Measurements from ENCODE around the gene NDUFS6.

Gene NDUFS6

GRCh38 chr5:1819458-1819857 lies 18.3 kb downstream of the NDUFS6 start:
- DNase-seq, result no peak

DNA sequence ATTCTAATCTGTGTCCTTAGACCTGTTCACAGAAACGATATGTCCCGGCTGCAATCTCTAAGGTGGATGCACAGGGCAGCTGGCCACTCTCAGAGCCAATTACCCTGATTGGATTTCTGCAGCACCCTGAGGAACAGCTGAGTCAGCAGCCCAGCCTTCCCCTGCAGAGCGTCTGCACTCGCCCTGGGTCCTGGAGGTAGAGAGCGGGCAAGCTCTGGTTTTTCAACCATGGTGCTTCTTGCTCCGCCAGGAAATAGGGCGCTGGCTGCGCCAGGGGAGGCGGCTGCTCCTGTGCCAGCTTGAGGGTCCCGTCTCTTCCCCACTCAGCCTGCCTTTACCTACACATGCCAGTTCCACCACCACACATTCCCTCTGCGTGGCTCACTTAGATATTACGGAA lies 19.2 kb downstream of the NDUFS6 start:
- DNase-seq, result no peak

DNA sequence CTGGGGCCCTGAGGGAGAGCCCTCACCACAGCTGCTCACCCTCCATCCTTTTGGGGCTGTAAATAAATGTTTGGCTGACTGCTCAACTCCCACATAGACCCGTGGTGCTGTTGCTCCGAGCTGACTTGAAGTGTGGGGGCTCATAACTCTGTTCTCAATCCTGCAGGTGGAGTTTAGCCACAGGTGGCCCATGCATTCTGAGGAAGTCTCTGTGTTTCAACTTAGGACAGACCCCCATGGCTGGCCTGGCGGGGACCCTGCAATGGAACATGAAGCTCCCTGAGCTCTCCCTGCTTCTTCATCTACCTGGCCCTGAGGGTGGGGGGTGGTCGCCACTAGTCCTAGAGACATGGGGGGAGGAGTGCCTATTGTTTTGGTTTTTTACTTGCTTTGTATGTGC lies 19.7 kb downstream of the NDUFS6 start:
- DNase-seq, result no peak

DNA sequence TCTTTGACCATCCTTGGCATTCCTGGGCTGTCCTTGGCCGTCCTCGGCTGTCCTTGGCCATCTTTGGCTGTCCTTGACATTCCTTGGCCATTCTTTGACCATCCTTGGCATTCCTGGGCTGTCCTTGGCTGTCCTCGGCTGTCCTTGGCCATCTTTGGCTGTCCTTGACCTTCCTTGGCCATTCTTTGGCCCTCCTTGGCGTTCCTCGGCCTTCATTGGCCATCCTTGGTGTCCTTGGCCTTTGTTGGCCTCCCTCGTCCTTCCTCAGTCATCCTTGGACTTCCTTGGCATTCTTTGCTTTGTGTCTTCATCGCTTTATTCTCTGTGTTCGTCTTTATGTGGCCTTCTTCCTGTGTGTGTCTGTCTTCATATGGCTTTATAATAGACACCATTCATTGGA lies 20.7 kb downstream of the NDUFS6 start:
- no peak for DNase-seq

GRCh38 chr5:1823381-1824034 lies 22.3 kb downstream of the NDUFS6 start:
- no peak for DNase-seq

- no peak for DNase-seq
These were observed 23.1 kb downstream of the NDUFS6 start for GRCh38 chr5:1824109-1824821.

DNA sequence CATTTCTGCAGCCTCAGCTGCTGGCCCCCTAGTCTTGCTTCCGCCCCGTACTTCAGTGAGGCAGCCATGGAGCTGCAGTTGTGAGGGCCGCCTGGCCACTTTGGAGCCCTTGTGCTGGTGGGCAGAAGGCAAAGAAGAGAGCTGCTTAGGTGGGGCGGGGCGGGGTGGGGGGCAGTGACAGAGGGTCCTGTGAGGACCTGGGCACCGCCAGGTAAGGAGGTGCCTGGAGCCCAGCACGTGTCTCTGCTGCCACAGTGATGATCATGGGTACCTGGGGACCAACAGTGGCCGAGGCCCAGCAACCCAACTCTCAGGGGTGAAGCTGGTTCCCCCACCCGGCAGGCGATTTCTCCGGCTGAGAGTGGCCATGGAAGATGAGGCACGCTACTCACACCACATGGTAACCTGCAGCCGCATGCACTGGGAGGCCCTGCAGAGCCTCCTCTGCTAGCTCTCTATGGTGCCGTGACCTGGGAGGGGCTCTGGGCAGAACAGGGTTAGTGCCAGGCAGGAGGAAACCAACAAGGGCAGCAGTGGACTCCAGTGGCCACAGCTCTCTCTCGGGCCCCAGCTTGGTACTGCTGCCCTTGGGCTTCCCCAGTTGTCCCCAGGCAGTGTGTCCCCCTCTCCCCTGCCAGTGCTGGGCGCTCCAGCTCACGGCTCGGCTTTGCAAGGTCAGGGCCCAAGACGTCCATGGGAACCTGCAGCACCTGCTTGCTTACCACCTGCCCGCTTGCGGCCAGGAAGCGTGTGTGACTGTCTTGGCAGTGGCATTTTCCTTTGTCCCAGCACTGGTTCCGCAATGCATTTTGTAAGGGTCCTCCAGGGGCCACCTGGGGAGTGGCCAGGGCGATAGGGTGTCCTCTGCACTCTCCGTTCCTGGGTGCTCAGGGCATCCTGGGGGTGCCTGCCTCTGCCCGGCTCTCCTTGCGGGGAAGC lies 24.0 kb downstream of the NDUFS6 start:
- no peak for DNase-seq

DNA sequence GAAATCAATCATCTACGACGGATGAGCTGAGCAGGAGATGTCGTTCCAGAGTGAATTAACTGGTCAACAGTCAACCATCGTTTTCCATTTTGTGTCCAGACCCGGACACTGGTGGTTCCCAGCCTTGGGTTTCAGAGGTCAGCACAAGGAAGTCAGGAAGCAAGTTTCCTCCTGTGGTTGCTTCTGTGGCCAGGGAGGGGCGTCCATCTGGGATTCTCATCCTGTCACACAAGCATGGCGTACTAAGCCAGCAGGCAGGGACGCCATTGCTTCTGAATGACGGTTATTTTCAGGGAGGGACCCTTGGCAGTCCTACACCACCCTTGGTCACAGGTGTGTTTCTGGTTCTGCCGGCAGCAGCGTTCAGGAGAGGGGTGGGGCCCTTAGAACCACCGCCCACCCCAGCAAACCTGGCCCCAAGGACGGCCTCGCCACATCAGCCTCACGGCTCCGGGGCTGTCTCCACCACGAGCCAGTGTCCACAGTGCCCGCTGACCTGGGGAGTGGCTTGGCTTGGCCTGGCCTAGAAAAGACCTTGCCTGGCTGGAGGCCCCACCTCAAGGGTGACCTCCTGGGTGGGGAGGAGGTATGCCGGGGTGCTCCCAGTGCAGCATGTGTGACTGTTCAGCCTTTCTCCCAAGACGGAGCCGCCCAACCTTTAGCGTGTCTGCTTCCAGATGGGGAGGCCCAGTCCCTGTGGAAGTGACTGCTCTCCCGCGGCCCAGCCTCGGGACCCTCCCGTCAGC lies 25.2 kb downstream of the NDUFS6 start:
- no peak for DNase-seq

- DNase-seq, result no peak
These were observed 26.0 kb downstream of the NDUFS6 start for GRCh38 chr5:1827025-1827885.

- no peak for DNase-seq
These were observed 26.7 kb downstream of the NDUFS6 start for GRCh38 chr5:1827886-1828397.

- DNase-seq, result no peak
These were observed 29.5 kb downstream of the NDUFS6 start for GRCh38 chr5:1830571-1831228.

DNA sequence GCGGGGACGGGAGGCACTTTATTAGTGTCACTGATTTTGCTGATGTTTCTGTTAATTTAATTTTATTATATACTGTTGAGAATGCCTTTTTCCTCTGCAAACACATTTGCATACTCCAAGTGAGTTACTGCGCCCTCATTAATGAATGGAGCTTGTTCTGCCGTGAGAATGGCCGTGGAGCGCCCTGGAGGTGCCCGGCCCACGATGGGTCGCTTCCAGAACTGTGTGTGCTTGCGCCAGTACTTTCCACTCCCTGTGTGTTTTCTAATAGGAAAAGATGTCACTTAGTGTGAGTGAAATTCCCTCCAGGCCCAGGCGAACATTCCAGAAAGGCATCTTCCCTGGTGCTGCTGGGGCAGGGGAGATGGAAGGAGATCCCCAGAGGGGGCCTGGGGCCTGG lies 30.1 kb downstream of the NDUFS6 start:
- no peak for DNase-seq

- no peak for DNase-seq
These were observed 30.6 kb downstream of the NDUFS6 start for GRCh38 chr5:1831677-1832313.

GRCh38 chr5:1832511-1833250 lies 31.5 kb downstream of the NDUFS6 start:
- no peak for DNase-seq

DNA sequence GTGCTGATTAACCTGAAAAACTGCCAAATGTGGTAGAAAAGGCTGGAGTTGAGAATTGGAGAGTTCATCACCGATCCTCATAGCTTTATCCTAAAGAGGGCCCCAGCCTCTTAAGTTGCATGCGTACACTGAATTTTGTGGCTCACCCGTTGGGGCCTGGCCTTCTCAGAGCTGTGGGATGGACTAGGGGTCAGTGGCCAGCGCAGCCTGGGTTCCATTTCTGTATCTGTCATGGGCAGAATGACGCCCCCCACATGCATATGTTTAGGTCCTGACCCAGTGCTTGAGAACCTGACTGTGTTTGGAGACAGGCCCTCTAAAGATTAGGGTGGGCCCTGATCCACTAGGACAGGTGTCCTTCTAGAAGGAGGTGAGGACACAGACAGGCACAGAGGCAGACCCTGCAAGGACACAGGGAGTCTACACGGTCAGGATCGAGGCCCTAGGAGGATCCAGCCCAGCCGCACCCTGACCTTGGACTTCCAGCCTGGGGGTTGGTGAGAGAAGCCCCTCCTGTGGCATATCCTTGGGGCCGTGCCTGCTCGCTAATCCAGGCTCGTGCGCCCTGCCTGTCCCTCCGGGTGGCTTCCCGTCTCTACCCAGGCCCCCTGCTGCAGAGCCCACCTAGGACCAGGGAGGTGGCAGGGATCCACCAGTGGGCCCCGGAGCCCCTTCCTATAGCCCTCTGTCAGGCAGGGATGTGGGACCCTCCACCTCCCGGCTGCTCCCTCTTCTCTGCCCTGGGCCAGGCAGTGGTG lies 32.2 kb downstream of the NDUFS6 start:
- DNase-seq, result no peak

DNA sequence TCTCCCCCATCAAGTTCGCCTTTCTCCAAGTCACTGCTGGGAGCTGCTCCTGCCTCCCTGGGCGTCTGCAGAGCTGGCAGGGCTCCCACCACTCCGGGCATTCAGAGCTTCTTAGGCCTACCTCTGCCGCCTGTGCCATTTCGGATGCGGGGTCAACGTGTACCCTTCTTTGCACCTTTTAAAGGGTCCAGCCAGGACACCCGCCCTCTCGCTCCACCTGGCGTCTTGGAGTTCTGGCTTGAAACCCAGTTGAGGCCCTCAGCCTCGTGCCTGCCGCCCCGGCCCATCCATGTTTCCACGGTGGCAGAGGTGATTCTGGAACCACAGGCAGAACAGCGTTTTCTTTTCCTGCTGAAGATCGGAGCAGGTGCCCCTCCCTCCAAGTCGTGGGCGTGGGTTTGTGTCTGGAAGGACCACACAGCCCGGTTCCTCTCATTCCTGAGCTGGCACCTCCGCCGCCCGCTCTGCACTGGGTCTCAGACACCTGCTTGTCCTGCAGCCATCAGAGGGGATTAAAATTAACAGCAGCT lies 32.9 kb downstream of the NDUFS6 start:
- no peak for DNase-seq

DNA sequence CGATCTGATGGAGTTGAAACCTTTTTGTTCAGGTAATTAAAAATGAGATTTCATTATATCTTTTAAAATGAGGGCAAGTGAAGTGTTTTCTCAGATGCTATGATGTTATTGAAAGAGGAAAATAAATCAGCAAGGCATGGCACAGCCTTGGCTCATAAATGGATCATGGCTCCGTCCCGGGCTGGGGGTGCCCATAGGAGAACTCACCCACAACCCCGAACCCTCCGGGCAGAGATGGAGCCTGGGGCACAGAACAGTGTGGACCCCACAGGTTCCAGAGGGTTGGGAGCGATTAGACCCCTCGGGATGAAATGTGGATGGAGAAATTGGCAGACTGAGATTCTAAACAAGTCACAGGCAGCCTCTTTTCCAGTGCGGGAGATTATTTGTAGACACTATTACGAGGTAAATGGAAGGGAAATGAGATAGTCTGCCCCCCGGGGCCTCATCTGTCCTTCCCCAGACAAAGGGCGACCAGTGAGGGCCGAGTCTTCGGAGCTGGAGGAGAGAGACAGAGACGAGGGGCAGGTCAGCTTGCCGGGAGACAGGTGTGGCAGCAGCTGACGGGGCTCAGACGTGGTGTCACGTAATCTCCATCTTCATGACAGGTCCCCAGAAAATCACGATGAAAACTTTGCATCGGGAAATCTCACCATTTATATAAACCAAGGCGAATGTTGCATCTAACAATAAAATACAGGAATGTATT lies 33.7 kb downstream of the NDUFS6 start:
- DNase-seq, result no peak

DNA sequence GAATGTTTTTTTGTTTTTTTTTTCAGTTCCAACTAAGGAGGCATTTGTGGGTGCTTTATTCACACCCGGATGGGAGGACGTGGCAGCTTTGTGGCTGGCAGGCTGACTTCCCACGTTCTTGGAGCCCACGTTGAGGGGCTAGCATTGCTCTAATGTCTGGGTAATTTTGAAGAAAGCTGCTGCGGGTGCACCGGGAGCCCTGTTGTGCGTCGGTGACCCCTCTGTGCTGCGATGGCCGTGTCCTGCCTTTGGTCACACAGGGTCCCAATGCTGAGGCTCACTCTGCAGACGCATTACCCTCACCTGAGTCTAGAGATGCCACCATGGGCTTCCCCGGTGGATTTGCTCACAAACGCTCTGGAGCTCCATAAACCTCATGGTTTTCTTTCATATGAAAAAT lies 34.2 kb downstream of the NDUFS6 start:
- DNase-seq, result no peak
